Activated B cell treated with CpG ODN at 0.5 μM for 24 hours (primary cell): ENCODE data around the gene CDC42BPB. TPM values are rescaled to one million over a fixed set of nuclear protein-coding genes. Genes with fewer than 3 reads are reported as not detected.

Experiments
- ATAC-seq: fragments of 200-7000 bp; cut with Tn5 transposase; one replicate; pipeline ENCODE4 v1.10.0; 2021; ENCODE audit warnings: low read depth, mild to moderate bottlenecking, moderate library complexity
- CTCF ChIA-PET: fragments of 350-600 bp; sonication (Branson Sonifier 250); formaldehyde crosslinking; loops from one replicate; lab custom pipeline; 2021; ENCODE audit warnings: antibody characterized with exemption; lab: Charles Lee
- POLR2A ChIA-PET: fragments of 350-600 bp; sonication (Branson Sonifier 250); formaldehyde crosslinking; loops from one replicate; lab custom pipeline; 2021; ENCODE audit warnings: antibody characterized with exemption; lab: Charles Lee
- DNase-seq: peaks from one replicate; pipeline ENCODE4 v3.0.0; 2022
- H3K27ac Mint-ChIP-seq: one replicate; pipeline ENCODE4 v1.8.0; 2020; ENCODE audit warnings: mixed read lengths
- H3K27me3 Mint-ChIP-seq: one replicate; pipeline ENCODE4 v1.8.0; 2021; ENCODE audit warnings: mixed read lengths
- H3K36me3 Mint-ChIP-seq: one replicate; pipeline ENCODE4 v1.8.0; 2021; ENCODE audit warnings: low read depth, mixed read lengths
- H3K4me1 Mint-ChIP-seq: one replicate; pipeline ENCODE4 v1.8.0; 2021; ENCODE audit warnings: mixed read lengths
- H3K4me3 Mint-ChIP-seq: one replicate; pipeline ENCODE4 v1.8.0; 2020; ENCODE audit warnings: mild to moderate bottlenecking, mixed read lengths
- H3K9me3 Mint-ChIP-seq: one replicate; pipeline ENCODE4 v1.8.0; 2020; ENCODE audit warnings: mixed read lengths
- intact Hi-C: fragments of 100-400 bp; cut with micrococcal nuclease; formaldehyde crosslinking; loops from one replicate; pipeline ENCODE4 v1.15.1; 2024
- total RNA-seq: library from RNA; stranded (reverse); gene quantifications from 2 replicates; pipeline ENCODE4 v1.2.3, GENCODE V29; 2022
- TF ChIP-seq, protein P1 (sequence below): fragments of 200-600 bp; IDR thresholded peaks from one replicate; pipeline ENCODE4 v1.8.0; 2022; ENCODE audit warnings: antibody characterized with exemption, mild to moderate bottlenecking

The CDC42BPB gene
- total RNA-seq, 1 donor from 2014 or later, result 38.5 TPM

GRCh38 chr14:102986810-102987579 is 70.4 kb downstream of the CDC42BPB start:
- no peak overlapping the region for H3K4me3 Mint-ChIP-seq
- no peak for DNase-seq
- TF ChIP-seq, protein P1, sequence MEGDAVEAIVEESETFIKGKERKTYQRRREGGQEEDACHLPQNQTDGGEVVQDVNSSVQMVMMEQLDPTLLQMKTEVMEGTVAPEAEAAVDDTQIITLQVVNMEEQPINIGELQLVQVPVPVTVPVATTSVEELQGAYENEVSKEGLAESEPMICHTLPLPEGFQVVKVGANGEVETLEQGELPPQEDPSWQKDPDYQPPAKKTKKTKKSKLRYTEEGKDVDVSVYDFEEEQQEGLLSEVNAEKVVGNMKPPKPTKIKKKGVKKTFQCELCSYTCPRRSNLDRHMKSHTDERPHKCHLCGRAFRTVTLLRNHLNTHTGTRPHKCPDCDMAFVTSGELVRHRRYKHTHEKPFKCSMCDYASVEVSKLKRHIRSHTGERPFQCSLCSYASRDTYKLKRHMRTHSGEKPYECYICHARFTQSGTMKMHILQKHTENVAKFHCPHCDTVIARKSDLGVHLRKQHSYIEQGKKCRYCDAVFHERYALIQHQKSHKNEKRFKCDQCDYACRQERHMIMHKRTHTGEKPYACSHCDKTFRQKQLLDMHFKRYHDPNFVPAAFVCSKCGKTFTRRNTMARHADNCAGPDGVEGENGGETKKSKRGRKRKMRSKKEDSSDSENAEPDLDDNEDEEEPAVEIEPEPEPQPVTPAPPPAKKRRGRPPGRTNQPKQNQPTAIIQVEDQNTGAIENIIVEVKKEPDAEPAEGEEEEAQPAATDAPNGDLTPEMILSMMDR, result no peak
- intact Hi-C loops, result no loop called here
- ChIA-PET POLR2A (no interaction called here), CTCF (no interaction called here)
- no peaks in the 10 kb centered on the region for H3K27me3 Mint-ChIP-seq
- no peak overlapping the region for H3K27ac Mint-ChIP-seq
- peaks cover 14% of the 10 kb centered on the region for H3K9me3 Mint-ChIP-seq
- no peak for ATAC-seq
- H3K4me1 Mint-ChIP-seq, result peaks cover 10% of the 10 kb centered on the region
- peaks cover 86% of the 10 kb centered on the region for H3K36me3 Mint-ChIP-seq

GRCh38 chr14:102985665-102986064 is 71.7 kb downstream of the CDC42BPB start:
- DNase-seq, result no peak
- CTCF ChIA-PET, result no interaction called here
- Mint-ChIP-seq H3K27me3 (no peaks in the 10 kb centered on the region), H3K36me3 (peaks cover 88% of the 10 kb centered on the region), H3K4me1 (peaks cover 4% of the 10 kb centered on the region), H3K27ac (no peak overlapping the region), H3K4me3 (no peak overlapping the region), H3K9me3 (peaks cover 14% of the 10 kb centered on the region)
- no peak for ATAC-seq
- POLR2A ChIA-PET, result no interaction called here
- intact Hi-C loops, result no loop called here
- TF ChIP-seq, protein P1, result no peak

DNA sequence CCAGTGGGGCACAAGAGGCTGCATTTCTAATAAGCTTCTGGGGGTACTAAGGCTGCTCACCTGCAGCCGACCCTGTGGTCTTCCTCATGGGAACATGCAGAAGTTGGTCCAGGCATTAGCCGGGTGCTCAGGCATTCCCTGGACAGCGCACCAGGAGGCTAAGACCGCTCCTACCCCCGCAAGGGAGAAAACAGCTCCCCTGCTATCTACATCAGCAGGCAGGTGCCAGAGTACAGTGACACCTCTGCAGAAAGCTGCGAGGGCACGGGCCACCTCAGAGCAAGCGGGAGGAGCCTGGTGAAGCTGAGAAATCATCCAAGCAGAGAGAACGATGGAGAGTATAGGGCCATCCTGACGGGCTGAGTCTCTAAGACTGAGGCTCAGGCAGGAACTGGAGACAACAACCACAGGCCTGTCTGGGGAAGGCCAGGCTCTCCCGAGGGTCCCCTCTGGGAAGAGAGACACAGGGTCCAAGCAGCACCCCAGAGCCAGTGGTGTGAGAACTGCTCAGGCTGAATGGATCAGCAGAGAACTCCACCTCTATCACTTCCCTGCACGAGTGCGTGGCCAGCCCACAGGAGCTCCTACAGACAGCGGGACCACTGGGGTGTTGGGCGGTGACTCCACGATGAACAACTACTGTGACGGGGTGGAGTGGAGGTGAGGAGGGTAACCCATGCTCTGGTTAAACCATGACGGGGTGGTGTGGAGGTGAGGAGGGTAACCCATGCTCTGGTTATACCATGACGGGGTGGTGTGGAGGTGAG is 72.8 kb downstream of the CDC42BPB start:
- Mint-ChIP-seq H3K4me1 (peaks cover 4% of the 10 kb centered on the region), H3K9me3 (peaks cover 14% of the 10 kb centered on the region), H3K27me3 (no peaks in the 10 kb centered on the region), H3K36me3 (peaks cover 87% of the 10 kb centered on the region), H3K4me3 (no peak overlapping the region), H3K27ac (no peak overlapping the region)
- DNase-seq (no peak), ATAC-seq (no peak)
- intact Hi-C loops, result no loop called here
- ChIA-PET POLR2A (no interaction called here), CTCF (no interaction called here)
- TF ChIP-seq, protein P1, result no peak

GRCh38 chr14:102983496-102983895 is 73.9 kb downstream of the CDC42BPB start:
- POLR2A ChIA-PET, result no interaction called here
- CTCF ChIA-PET, result no interaction called here

More at GRCh38 chr14:102983496-102983895, 73.9 kb downstream of the CDC42BPB start:
- Mint-ChIP-seq H3K4me1 (peaks cover 4% of the 10 kb centered on the region), H3K27me3 (no peaks in the 10 kb centered on the region), H3K27ac (no peak overlapping the region), H3K36me3 (peaks cover 84% of the 10 kb centered on the region), H3K9me3 (peaks cover 10% of the 10 kb centered on the region), H3K4me3 (no peak overlapping the region)
- TF ChIP-seq, protein P1, result no peak
- ATAC-seq, result no peak
- no peak for DNase-seq
- intact Hi-C loops, result no loop called here
